ENCODE data around the gene DOCK3.
A peak's percentile ranks its signal among the peaks of the same experiment; 100 is the strongest.

The DOCK3 gene, protein sequence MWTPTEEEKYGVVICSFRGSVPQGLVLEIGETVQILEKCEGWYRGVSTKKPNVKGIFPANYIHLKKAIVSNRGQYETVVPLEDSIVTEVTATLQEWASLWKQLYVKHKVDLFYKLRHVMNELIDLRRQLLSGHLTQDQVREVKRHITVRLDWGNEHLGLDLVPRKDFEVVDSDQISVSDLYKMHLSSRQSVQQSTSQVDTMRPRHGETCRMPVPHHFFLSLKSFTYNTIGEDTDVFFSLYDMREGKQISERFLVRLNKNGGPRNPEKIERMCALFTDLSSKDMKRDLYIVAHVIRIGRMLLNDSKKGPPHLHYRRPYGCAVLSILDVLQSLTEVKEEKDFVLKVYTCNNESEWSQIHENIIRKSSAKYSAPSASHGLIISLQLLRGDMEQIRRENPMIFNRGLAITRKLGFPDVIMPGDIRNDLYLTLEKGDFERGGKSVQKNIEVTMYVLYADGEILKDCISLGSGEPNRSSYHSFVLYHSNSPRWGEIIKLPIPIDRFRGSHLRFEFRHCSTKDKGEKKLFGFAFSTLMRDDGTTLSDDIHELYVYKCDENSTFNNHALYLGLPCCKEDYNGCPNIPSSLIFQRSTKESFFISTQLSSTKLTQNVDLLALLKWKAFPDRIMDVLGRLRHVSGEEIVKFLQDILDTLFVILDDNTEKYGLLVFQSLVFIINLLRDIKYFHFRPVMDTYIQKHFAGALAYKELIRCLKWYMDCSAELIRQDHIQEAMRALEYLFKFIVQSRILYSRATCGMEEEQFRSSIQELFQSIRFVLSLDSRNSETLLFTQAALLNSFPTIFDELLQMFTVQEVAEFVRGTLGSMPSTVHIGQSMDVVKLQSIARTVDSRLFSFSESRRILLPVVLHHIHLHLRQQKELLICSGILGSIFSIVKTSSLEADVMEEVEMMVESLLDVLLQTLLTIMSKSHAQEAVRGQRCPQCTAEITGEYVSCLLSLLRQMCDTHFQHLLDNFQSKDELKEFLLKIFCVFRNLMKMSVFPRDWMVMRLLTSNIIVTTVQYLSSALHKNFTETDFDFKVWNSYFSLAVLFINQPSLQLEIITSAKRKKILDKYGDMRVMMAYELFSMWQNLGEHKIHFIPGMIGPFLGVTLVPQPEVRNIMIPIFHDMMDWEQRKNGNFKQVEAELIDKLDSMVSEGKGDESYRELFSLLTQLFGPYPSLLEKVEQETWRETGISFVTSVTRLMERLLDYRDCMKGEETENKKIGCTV (N-terminal part only)

DNA sequence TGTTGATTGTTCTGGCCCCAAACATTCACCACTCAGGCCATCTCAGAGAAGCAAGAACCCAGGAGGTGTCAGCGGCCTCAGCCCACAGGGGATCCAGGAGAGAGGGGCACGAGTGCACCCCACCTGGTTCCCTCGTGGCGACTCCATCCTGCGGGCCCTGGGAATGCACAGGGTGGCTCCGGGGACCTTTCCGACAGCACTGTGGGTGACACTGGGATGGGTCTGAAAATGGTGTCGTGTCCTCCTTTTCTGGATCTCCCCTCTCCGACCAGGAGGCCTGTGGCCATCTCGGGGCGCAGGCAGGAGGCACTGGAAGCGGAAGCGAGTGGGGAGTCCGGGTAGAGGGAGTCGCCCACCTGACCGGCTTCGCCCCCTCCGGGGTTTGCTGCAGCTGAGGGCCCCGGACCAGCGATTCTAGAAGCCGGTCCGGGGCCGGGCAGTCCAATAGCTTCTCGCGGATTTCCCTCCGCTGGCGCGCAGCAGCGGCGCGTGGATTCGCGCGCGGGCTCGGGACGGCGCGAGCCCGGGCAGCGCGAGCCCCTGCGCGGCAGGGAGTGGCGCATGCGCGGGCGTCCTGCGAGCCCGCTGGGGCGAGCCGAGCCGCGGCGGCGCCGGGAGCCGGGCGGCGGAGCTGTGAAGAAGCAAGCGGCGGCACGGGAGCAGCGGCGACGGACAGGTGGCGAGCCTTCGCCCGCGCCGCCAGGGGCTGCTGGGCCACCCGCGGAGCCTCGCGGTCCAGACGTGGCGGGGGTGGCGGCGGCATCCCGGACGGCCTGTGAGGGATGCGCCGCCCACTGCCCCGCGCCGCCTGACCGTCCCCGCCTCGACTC is at the start of gene DOCK3:
Gene DOCK3 (plus strand): TSS at position 579 of the 830 bp plus-strand sequence. CDS start 337 bp downstream, outside the sequence.
- DNase-seq: peak; percentile 7

DNA sequence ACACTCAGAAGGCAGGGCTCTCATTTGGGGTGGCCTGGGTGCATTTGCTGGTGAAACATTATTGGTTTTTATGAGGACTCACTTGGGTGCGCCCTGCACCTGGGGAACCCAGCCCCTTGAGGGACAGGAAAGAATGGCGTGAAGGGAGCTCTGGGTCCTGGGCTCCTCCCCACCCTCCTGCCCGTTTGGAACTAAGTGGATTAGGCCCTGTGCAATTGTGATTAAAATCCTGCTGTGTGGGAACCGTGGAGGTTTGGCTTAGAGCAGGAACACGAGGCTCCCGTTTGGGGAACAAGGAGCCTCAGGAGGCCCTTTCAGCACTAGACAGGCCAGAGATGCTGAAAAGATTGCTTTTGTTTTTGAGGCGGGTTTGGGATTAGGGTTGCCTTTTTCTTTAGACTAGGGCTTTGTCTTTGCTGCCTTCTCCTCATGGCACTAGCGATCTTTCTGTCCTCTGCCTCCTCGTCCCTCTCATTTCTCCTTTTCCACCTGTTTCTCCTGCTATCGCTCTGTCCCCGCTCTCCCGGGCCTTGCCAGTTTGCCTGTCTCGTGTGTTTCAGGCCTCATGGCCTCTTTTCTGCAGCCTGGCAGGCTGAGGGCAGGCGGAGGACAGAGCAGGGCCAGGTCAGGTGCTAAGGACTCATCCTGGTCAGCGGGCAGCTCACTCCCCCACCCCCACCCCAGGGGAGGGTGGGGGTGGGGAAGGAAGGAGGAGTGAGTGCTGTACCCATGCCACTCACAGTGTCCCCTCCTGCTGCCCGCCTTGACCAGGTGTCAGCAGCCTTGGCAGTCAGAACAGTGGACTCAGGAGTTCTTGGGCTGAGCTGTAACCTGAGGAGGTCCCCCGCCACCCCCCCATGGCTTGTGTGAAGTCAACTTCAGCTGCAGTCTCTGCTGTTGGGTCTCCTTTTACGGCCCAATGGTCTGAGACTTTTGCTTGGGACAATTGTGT is 49.2 kb upstream of the DOCK3 start:
- DNase-seq: no peak

DNA sequence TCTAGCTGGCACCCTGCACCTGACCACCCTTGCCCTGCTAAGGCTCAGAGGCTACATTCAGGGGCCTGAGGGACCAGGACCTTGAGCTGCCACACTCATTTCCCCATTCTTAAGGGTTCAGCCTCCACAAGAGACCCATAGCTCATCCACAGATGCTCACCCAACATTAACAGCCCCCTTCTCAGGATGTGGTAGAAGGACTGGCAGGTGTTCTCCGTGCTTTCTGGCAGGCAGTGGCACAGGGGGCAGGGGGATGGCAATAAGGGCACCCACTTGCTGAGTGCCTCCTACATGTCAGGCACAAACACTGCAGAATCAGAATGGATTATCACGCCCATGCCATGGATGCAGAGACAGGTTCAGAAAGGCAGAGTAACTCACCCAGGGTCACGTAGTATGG is 48.3 kb upstream of the DOCK3 start:
- DNase-seq: no peak

DNA sequence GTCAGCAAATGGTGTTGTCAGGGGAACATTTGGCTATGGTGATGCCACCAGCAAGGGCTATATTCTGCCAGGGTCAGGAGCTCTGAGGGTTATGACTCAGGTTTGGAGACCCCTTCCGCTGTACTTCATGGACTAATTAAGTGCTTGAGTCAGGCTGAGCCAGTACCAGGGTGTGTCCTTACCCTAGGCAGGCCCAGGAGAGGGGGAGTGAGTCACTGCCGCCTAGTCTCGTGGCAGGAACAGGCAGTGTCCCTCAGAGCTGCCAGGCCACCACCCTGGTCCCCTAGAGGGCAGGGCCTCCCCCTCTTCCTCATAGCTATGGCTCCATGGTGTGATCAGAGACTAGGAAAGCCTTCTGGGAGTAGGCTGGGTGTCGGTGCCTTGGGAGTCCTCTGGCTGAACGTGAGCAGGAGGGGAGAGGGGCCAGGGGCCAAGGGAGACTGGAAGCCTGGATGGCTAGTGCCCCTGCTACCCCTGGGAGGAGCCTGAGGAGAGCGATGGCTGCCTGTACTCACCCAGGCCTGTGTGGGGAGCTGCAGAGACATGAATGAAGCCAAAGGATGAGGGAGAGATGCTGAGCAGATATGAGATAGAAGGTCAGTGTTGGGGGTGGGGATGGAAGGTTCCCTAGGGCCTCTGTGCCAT is 47.2 kb upstream of the DOCK3 start:
- DNase-seq: no peak

DNA sequence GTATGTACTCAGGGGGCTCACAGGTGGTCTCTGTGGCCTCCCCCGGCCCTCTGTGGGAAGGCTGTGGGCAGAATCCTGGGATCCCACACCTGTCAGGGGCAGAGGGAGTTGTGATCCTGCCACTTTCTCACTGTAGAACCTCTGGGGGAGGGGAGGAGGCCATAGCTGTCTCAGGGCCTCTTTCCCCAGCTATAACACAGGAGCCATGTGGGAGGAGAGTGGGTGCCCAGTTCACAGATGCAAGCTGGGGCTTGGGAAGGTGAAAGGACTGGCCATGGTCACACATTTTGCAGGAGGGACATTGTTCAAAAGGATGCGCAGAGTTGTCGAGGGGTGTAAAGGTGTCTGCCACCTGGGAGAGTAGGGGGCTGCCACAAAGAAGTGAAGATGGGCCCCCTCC is 46.1 kb upstream of the DOCK3 start:
- no peak for DNase-seq

DNA sequence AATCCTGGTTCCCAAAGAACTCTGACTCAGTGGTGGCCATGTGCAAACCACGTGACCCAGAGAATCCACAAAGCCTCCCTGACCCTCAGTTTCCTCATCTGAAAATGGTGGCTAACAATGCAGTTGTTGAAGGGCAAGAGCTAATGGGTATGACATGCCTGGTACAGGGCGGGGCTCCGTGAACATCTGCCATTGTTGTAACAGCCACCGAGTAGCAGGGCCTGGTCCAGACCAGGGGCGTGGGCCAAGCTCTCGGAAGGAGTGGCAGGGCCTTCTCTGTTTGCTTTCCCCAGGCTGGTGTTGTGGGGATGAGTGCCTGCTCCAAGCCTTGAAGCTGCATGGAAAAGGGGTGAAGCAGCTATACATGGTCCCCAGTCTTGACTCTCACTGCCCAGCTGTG is 44.3 kb upstream of the DOCK3 start:
- no peak for DNase-seq

DNA sequence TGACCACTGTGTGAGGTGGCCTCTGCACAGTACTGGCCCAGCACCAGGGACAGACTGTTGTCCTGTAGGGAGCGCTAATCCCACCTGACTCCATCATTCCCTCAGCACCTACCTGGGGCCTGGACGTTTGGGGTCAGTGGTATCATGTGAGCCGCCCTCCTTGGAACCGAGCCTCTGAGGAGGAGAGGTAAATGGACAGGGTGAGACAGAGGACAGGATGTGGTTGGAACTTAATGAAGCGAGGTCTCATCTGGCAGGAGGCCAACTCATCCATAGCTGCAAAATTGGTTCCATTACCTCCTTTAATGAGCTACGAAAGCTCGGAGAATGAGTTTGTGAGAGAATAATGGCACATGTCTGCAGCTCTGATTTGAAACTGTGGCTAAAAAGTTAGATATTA is 43.9 kb upstream of the DOCK3 start:
- no peak for DNase-seq

DNA sequence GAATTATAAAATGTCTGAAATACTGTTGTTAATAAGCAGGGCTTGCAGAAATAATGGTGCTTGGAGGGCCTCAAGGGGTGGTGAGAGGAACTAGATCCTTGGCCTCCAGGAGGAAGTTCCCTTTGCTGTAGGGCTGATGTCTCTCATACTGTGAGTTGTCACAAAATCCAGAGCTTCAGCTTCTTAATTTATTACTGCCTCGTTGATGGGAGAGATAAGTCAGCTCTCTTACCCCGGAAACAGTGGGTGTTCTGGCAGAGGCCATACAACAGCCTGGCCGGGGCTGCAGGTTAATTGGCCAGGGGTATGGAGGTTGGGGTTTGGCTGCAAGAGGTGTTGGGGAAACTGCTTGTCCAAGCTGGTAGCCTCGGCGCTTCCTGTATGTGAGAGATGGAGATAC is 42.3 kb upstream of the DOCK3 start:
- DNase-seq: no peak

DNA sequence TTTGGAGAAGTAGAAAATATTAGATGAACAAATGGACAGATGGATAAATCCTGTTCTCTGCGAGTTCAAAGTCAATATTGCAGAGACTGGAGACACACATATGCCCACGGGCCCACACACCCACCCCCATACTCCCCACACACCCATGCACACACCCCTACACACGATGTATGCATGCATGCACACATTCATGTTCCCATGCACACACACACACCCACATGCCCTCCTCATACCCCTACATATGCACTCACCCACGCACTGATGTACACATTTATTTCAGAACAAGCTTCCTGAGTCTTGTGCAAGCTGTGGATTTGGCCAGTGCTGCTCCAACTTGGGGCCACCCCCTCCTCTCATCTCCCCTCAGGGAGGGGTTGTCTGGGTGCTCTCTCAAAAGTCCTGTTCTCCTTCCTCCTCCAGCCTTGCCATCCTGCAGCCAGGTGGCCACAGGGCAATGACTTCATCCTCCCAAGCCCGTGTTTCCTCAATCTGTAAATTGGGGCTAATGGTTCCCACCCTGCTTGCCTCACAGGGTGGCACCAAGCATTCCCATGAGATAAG is 41.4 kb upstream of the DOCK3 start:
- no peak for DNase-seq

DNA sequence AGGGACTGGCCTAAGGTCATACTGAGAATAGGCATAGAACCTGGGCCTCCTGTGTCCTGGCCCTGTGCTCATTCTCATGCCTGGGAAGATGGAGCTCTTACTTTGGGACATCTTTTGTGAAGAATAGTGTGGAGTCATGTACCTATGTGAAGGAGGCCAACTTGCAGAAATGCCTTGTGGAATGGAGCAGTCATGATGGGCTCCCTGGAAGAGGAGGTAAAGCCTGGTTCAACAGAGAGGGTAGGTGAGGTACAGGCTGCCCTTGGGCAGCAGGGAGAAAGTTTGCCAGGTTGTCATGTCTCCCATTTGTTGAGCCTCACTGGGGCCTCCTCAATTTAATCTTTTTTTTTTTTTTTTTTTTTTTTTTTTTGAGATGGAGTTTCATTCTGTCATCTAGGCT is 39.7 kb upstream of the DOCK3 start:
- DNase-seq: no peak

DNA sequence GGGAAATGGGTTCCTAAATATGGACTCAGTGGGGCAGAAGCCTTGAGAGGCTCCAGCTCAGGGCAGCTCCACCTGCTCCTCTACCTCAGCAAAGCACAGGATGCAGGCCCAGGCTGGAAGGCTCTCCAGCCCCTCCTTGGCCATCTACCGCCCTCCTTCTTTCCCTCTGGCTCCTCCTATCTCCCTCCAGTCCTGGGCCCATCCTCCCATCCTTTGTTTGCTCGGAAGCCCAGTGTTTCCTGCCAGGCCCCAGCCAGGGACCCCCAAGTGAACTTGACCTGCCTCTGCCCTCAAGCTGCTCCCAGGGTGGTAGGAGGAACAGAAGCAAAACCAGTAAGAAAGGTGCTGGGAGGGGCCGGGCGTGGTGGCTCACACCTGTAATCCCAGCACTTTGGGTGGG is 37.7 kb upstream of the DOCK3 start:
- no peak for DNase-seq

DNA sequence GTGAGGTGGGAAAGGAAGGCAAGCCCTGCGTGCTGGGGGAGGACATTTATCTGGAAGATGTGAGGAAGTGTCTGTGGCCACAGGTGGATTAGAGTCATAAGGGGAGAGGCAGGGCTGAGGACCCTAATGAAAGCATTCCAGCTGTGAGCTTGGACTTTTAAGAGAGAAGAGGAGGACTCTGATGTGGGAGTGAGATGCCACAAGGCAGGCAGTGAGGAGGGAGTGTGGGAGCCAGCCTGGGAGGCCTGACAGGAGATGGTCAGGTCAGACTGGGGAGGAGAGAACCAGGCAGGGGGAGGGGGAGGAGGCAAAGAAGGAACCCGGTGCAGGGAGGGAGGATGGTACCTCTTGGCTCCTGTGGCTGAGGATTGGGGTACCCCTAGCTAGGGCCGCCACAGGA is 36.8 kb upstream of the DOCK3 start:
- DNase-seq: no peak

DNA sequence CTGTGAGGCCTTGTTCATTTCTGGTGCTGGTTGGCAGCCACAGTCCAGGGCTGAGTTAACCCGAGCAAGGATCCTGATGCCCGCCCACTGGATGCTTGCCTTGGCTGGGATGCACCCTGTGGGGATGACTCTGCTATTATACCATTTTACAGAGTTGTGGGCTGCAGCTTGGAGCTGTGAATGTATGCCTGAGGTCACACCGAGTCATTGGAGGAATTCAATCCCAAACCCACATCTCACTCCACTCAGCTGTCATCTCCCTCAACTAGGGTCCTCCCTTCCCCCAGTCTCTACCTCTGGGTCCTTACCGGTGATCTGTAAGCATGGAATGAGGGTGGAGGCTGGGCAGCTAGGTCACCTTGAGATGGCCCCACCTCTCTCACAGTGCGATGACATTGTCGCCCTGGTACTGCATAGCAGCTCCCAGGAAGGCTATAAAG is 35.7 kb upstream of the DOCK3 start:
- no peak for DNase-seq

DNA sequence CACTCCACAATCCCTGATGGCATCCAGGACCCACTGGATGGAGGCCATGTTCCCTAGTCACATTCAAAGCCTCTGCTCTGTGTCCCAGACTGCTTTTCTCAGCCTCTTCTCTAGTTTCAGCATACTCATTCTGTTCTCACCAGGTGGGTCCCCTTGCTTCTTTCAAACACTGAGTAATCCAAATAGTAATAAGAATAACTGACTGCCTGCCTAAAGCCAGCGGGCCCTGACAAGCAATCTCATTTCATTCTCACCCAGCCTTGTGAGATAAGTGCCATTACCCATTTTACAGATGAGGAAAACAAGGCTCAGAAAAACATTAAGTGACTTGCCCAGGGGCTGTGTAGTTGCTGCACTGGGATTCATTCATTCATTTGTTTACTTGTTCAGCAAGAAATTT is 32.3 kb upstream of the DOCK3 start:
- no peak for DNase-seq

DNA sequence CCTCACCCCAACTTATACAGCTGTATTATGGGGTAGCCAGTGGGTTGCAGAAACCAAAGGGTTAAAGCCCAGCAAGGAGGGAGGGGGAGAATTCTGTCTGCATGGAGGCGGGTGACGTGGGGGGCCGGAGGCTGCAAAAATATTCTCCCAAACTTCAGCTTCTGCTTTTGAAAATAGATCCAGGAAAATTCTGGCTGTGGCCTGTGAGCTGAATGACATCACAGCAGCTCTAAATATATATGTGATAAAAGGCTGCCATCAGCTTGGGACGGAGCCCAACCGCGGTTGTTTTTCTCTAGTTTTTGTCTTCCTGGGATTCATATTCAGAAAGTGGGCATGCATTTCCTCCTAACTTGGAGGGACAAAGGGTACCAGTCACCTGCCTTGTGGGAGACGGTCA is 30.2 kb upstream of the DOCK3 start:
- no peak for DNase-seq

DNA sequence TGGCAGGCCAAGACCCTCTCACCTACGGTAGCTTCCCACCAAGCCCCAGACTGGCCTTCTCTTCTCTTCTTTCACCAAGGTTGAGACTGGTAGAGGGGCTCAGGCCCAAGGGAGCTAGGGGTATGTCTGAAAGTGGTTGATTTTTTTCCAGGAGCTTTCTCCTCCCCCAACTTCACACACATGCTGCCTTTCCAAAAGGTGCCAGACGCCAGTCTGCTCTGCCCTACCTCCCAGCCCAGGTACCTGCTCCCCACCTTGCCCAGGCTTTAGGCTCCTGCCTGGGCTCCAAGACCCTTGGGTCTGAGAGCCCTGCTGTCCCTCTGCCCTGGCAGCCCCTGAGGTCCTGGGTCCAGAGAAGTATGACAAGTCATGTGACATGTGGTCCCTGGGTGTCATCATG is 29.3 kb upstream of the DOCK3 start:
- no peak for DNase-seq

DNA sequence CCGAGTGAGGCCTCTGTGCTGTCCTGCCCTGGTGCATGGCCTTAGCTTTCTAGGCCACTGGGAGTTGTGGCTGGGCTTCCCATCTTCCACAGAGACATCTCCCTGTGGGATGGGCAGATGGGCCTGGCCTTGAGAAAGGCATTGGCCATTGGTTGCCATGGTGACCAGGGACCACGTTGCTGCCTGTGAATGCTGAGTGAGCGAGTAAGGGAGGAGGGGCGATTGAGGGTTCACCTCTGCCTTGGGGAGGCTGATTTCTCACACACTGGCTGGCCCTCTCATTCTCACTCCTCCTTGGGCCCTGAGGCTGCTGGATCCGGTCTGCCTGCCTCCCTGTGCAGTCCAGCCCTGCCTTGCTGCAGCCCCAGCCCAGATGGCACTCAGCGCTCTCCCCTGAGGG is 26.4 kb upstream of the DOCK3 start:
- no peak for DNase-seq

DNA sequence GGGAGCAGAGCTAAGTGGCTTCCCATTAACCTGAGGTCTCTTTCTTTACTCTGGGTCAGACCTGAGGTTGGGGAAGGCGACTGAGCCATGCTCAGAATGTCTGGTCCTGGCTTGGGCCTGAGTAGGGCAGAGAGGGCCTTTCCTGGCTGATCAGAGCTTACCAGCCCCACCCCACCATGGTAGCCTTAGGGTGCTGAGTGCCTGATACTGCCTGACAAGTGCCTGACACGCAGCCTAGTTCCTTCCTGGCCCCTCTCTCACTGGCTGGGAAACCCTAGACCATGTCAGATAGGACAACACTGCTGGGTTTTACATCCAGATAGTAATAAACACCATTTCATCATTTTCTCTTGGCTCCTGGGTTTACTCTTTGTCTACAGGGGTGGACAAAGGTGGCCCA is 25.8 kb upstream of the DOCK3 start:
- DNase-seq: no peak

DNA sequence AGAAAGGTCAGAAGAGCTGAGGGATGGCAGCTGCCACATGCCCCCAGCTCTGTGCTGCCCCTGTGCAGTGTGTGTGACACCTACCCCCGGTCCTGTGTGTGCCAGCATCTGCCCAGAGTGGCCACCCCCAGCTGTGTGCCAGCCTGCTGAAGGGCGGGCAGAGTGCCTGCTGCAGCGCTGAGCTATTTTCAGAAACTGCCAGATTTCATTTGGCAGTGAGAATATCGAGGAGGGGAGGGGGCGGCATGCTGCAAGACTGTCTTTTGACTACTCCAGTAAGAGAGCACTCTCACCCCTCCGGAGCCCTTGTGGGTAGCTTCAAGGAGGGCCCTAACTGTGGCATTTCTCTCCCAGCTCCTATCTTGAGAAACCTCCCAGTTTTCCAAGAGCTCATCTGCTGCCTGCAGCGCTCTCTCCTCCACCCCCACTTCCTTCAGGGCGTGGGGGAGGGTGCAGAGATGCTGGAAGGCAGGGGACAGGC is 25.2 kb upstream of the DOCK3 start:
- DNase-seq: no peak

DNA sequence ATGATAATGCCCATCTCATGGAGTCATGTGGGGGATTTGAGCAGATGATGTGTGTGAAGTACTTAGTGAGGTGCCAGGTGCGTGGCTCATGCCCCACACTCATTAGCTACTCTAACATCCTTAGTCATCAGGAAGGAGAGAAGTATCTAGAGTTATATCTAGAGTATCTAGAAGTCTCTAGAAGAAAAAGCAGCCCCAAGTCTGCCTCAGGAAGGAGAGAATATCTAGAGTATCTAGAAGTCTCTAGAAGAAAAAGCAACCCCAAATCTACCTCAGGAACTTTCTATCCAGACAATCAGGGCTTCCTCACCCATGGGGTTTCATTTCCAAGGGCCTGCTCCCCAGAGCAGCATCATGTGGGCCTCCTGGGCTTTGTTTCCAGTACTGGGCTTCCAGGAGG is 24.7 kb upstream of the DOCK3 start:
- DNase-seq: no peak
